OCI-LY1 (cell line): Measurements from ENCODE around the gene ACTN2.

Experiments used
- H2AFZ ChIP-seq: fragments of 200-600 bp; sonication (generic), shearing (Covaris generic); 2 replicates; pipeline ENCODE4 v1.6.0; 2014; ENCODE audit warnings: antibody characterized with exemption, mild to moderate bottlenecking, low read length
- H3F3A ChIP-seq: fragments of 200-600 bp; sonication (generic), shearing (Covaris generic); 2 replicates; pipeline ENCODE4 v1.6.0; 2014; ENCODE audit warnings: mild to moderate bottlenecking, antibody characterized with exemption, low read length, moderate library complexity; ENCODE audit not compliant: insufficient read depth
- H3K27ac ChIP-seq: fragments of 200-600 bp; sonication (generic); 2 replicates; pipeline ENCODE4 v1.5.1; 2014; ENCODE audit warnings: low read length, mixed run types, mild to moderate bottlenecking, low read depth; ENCODE audit not compliant: poor library complexity, severe bottlenecking
- H3K27me3 ChIP-seq: fragments of 200-600 bp; sonication (generic); 2 replicates; pipeline ENCODE4 v1.6.0; 2014; ENCODE audit warnings: antibody characterized with exemption, mild to moderate bottlenecking, low read length, moderate library complexity; ENCODE audit not compliant: insufficient read depth
- H3K36me3 ChIP-seq: fragments of 200-600 bp; sonication (generic); 2 replicates; pipeline ENCODE4 v1.6.1; 2014; ENCODE audit warnings: mild to moderate bottlenecking, antibody characterized with exemption, low read length, moderate library complexity, mixed read lengths; ENCODE audit not compliant: insufficient read depth
- H3K4me1 ChIP-seq: fragments of 200-600 bp; sonication (generic); 2 replicates; pipeline ENCODE4 v1.5.1; 2014; ENCODE audit warnings: mild to moderate bottlenecking, low read length, moderate library complexity; ENCODE audit not compliant: insufficient read depth, severe bottlenecking
- H3K4me2 ChIP-seq: fragments of 200-600 bp; sonication (generic), shearing (Covaris generic); 2 replicates; pipeline ENCODE4 v1.6.1; 2014; ENCODE audit warnings: low read length
- H3K4me3 ChIP-seq: fragments of 200-600 bp; sonication (generic); 2 replicates; pipeline ENCODE4 v1.5.1; 2014; ENCODE audit warnings: low read length, low read depth, mild to moderate bottlenecking, mixed read lengths; ENCODE audit not compliant: poor library complexity, severe bottlenecking
- H3K79me2 ChIP-seq: fragments of 200-600 bp; shearing (Covaris generic); 2 replicates; pipeline ENCODE4 v1.6.1; 2016; ENCODE audit warnings: mixed run types, low read length, mixed read lengths; ENCODE audit not compliant: insufficient read depth
- H3K9ac ChIP-seq: fragments of 200-600 bp; sonication (generic), shearing (Covaris generic); 2 replicates; pipeline ENCODE4 v1.6.1; 2014; ENCODE audit warnings: mild to moderate bottlenecking, low read length, mixed read lengths
- H3K9me2 ChIP-seq: fragments of 200-600 bp; sonication (generic), shearing (Covaris generic); 2 replicates; pipeline ENCODE4 v1.6.1; 2014; ENCODE audit warnings: low read depth, mild to moderate bottlenecking, low read length, mixed read lengths
- H3K9me3 ChIP-seq: fragments of 200-600 bp; shearing (Covaris generic); 2 replicates; pipeline ENCODE4 v1.6.1; 2014; ENCODE audit warnings: low read length, mixed read lengths
- H4K20me1 ChIP-seq: fragments of 200-600 bp; sonication (generic), shearing (Covaris generic); 2 replicates; pipeline ENCODE4 v1.6.0; 2016; ENCODE audit warnings: mild to moderate bottlenecking, low read length; ENCODE audit not compliant: insufficient read depth
- CTCF ChIP-seq: fragments of 200-600 bp; sonication (generic), shearing (Covaris generic); IDR thresholded peaks from 2 replicates; pipeline ENCODE4 v1.5.1; 2017; ENCODE audit warnings: mild to moderate bottlenecking, antibody characterized with exemption, low read length, moderate library complexity, mixed read lengths
- EZH2 ChIP-seq: fragments of 200-600 bp; sonication (generic), shearing (Covaris generic); IDR thresholded peaks from 2 replicates; pipeline ENCODE4 v1.8.0; 2017; ENCODE audit warnings: borderline replicate concordance, mixed run types, mild to moderate bottlenecking, antibody characterized with exemption, low read length, moderate library complexity, mixed read lengths

ACTN2 gene

GRCh38 chr1:236706183-236706582 is 19.9 kb downstream of the ACTN2 start:
- no peaks in the 10 kb centered on the region for H3K36me3 ChIP-seq
- no peak overlapping the region for H3K4me2 ChIP-seq
- no peaks in the 10 kb centered on the region for H3K9me3 ChIP-seq
- no peak overlapping the region for H2AFZ ChIP-seq
- H3K27ac ChIP-seq: no peak overlapping the region
- H3F3A ChIP-seq: no peaks in the 10 kb centered on the region
- no peak overlapping the region for H3K4me3 ChIP-seq
- H4K20me1 ChIP-seq: no peaks in the 10 kb centered on the region
- no peak overlapping the region for H3K9ac ChIP-seq
- H3K4me1 ChIP-seq: no peaks in the 10 kb centered on the region
- H3K9me2 ChIP-seq: no peaks in the 10 kb centered on the region
- TF ChIP-seq EZH2 (no peak), CTCF (no peak)
- no peaks in the 10 kb centered on the region for H3K27me3 ChIP-seq
- no peaks in the 10 kb centered on the region for H3K79me2 ChIP-seq

GRCh38 chr1:236710328-236710892 is 24.1 kb downstream of the ACTN2 start:
- no peak overlapping the region for H3K4me3 ChIP-seq
- H3K27ac ChIP-seq: no peak overlapping the region
- no peaks in the 10 kb centered on the region for H3K79me2 ChIP-seq
- no peaks in the 10 kb centered on the region for H3K9me2 ChIP-seq
- no peaks in the 10 kb centered on the region for H3K36me3 ChIP-seq
- no peaks in the 10 kb centered on the region for H3K27me3 ChIP-seq
- H4K20me1 ChIP-seq: no peaks in the 10 kb centered on the region
- H3F3A ChIP-seq: no peaks in the 10 kb centered on the region
- TF ChIP-seq EZH2 (no peak), CTCF (no peak)
- H3K9me3 ChIP-seq: no peaks in the 10 kb centered on the region
- H3K4me2 ChIP-seq: no peak overlapping the region
- no peak overlapping the region for H2AFZ ChIP-seq
- H3K4me1 ChIP-seq: no peaks in the 10 kb centered on the region
- no peak overlapping the region for H3K9ac ChIP-seq

- no peak overlapping the region for H3K27ac ChIP-seq
- H2AFZ ChIP-seq: no peak overlapping the region
- TF ChIP-seq EZH2 (no peak), CTCF (no peak)
- H3K9me3 ChIP-seq: no peaks in the 10 kb centered on the region
- no peaks in the 10 kb centered on the region for H3F3A ChIP-seq
- H3K4me3 ChIP-seq: no peak overlapping the region
- H3K9ac ChIP-seq: no peak overlapping the region
- H3K27me3 ChIP-seq: no peaks in the 10 kb centered on the region
- H3K9me2 ChIP-seq: no peaks in the 10 kb centered on the region
- no peaks in the 10 kb centered on the region for H3K79me2 ChIP-seq
- no peak overlapping the region for H3K4me2 ChIP-seq
- no peaks in the 10 kb centered on the region for H4K20me1 ChIP-seq
- no peaks in the 10 kb centered on the region for H3K36me3 ChIP-seq
- no peaks in the 10 kb centered on the region for H3K4me1 ChIP-seq
Observed at GRCh38 chr1:236716160-236716559, 29.9 kb downstream of the ACTN2 start.
